Measurements from ENCODE around the gene TDRD9.
A peak's percentile ranks its signal among the peaks of the same experiment; 100 is the strongest.

The TDRD9 gene

DNA sequence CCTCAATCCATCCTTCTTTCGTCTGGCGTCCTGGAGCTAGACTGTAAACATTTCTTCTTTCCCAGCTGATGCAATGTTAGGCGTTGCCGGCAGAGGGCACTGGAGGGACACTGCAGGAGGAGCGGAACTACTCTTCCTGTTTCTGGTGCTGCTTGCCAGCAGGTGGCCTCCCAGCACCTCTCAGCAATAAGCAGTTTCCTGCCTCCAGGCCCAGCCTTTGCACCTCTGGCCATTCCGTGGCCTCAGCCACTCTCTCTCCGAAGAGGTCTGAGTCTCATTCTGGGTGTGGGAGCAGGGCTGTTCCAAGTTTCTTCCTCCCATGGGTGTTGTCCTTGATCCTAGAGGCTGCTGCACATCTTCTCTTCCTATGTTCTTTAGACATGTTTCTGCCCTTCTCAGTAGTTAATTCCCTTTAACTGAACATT, 149.8 kb downstream of the TDRD9 start:
- Histone ChIP-seq H3K27ac (ENCODE audit: low read depth, low read length, poor library complexity, severe bottlenecking) (no peak overlapping the region), H3K4me2 (ENCODE audit: low read length) (no peak overlapping the region), H3K27me3 (ENCODE audit: insufficient read depth, low read length) (peaks cover 4% of the 10 kb centered on the region; the same call in 1 of the 2 replicates), H3K9me3 (ENCODE audit: low read length) (peaks cover 7% of the 10 kb centered on the region), H3K9ac (ENCODE audit: low read length) (no peak overlapping the region), H3K4me3 (ENCODE audit: low read depth, low read length, poor library complexity, severe bottlenecking) (no peak overlapping the region), H3K4me1 (ENCODE audit: insufficient read depth, low read length, severe bottlenecking) (no peaks in the 10 kb centered on the region), H3F3A (ENCODE audit: insufficient read depth, low read length) (no peaks in the 10 kb centered on the region), H3K36me3 (ENCODE audit: insufficient read depth, low read length) (no peaks in the 10 kb centered on the region; the same call in 1 of the 2 replicates), H3K9me2 (ENCODE audit: low read depth, low read length) (no peaks in the 10 kb centered on the region), H4K20me1 (ENCODE audit: insufficient read depth, low read length) (no peaks in the 10 kb centered on the region), H3K79me2 (ENCODE audit: insufficient read depth, low read length) (no peaks in the 10 kb centered on the region), H2AFZ (ENCODE audit: low read length) (no peak overlapping the region)
- TF ChIP-seq EZH2 (IDR thresholded peaks at IDR 0.05; ENCODE audit: borderline replicate concordance, low read length): no peak
- TF ChIP-seq, protein P1, sequence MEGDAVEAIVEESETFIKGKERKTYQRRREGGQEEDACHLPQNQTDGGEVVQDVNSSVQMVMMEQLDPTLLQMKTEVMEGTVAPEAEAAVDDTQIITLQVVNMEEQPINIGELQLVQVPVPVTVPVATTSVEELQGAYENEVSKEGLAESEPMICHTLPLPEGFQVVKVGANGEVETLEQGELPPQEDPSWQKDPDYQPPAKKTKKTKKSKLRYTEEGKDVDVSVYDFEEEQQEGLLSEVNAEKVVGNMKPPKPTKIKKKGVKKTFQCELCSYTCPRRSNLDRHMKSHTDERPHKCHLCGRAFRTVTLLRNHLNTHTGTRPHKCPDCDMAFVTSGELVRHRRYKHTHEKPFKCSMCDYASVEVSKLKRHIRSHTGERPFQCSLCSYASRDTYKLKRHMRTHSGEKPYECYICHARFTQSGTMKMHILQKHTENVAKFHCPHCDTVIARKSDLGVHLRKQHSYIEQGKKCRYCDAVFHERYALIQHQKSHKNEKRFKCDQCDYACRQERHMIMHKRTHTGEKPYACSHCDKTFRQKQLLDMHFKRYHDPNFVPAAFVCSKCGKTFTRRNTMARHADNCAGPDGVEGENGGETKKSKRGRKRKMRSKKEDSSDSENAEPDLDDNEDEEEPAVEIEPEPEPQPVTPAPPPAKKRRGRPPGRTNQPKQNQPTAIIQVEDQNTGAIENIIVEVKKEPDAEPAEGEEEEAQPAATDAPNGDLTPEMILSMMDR (IDR thresholded peaks at IDR 0.05; ENCODE audit: low read length): peak; percentile 100

DNA sequence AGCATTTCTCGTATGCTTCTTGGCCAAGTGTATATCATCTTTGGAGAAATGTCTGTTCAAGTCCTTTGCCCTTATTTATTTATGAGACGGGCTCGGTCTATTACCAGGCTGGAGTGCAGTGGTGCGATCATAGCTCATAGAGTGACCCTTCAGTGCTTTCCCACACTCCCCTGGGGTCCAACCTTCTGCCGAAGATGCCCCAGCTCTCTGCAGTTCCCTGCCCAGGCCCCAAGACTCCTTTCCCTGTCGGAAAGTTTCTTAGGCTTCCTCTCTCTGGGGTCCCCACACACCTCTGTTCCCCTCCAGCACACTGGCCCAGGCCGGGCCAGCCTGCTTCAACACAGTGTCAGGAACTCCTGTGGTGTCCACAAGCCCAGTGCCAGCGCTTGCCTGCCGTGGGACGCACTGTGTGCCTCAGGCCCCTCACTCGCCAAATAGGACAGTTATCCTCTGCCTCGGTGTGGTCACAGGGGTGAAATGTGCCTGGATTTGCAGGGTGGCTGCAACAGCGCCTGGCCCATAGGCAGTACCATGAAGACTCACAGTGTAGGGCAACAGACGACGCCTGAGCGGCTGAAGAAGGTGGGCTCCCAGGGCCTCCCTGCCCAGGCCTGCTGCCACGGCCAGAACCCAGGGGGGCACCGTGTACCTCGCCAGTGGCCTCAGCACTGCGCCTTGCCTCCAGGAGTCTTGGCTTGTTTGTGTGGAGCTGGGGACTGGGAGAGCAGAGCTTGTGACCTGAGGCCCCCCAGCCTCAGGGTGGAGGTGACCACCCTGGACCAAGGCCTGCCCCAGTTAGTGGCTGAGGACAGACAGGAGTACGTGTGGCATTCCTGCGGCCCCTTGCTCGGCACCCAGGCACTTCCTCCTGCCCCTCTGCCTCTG, 152.4 kb downstream of the TDRD9 start:
- H3K9ac ChIP-seq (ENCODE audit: low read length): no peak overlapping the region
- H3K9me3 ChIP-seq (ENCODE audit: low read length): no peaks in the 10 kb centered on the region
- H3F3A ChIP-seq (ENCODE audit: insufficient read depth, low read length): no peaks in the 10 kb centered on the region
- no peak for TF ChIP-seq EZH2 (IDR thresholded peaks at IDR 0.05; ENCODE audit: borderline replicate concordance, low read length)
- TF ChIP-seq, protein P1 (IDR thresholded peaks at IDR 0.05; ENCODE audit: low read length): no peak
- no peaks in the 10 kb centered on the region for H3K27me3 ChIP-seq (ENCODE audit: insufficient read depth, low read length)
- H3K4me1 ChIP-seq (ENCODE audit: insufficient read depth, low read length, severe bottlenecking): no peaks in the 10 kb centered on the region
- no peak overlapping the region for H3K4me2 ChIP-seq (ENCODE audit: low read length)
- no peak overlapping the region for H3K27ac ChIP-seq (ENCODE audit: low read depth, low read length, poor library complexity, severe bottlenecking)
- H3K4me3 ChIP-seq (ENCODE audit: low read depth, low read length, poor library complexity, severe bottlenecking): no peak overlapping the region
- H3K79me2 ChIP-seq (ENCODE audit: insufficient read depth, low read length): no peaks in the 10 kb centered on the region
- H2AFZ ChIP-seq (ENCODE audit: low read length): no peak overlapping the region
- no peaks in the 10 kb centered on the region for H3K9me2 ChIP-seq (ENCODE audit: low read depth, low read length)
- H3K36me3 ChIP-seq (ENCODE audit: insufficient read depth, low read length): no peaks in the 10 kb centered on the region
- H4K20me1 ChIP-seq (ENCODE audit: insufficient read depth, low read length): no peaks in the 10 kb centered on the region

DNA sequence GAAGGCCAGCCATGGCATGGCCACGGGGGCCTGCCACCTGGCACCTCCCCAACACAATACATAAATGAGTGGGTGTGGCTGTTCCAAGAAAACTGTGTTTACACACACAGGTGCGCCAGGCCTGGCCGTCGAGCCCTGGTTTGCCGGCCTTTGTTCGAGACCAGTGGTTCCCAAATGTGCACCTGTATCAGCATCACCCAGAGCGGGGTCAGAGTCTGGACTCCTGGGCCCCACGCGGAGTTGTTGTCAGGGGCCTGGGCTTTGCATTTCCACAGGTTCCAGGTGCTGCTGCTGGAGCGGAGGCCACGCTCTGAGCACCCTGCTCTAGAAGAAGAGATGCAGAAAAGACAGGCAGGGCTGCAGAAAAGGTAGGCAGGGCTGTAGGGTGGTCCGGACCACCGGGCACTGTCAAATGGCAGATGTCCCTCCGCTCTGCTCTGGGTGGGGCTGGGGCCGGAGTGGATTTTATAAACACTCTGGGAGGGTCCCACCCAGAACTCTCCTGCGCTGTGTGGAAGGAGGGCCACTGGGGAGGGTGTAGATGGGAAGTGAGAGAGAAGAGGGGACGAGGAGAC, 153.1 kb downstream of the TDRD9 start:
- Histone ChIP-seq H4K20me1 (ENCODE audit: insufficient read depth, low read length) (no peaks in the 10 kb centered on the region), H3K4me2 (ENCODE audit: low read length) (no peak overlapping the region), H3K36me3 (ENCODE audit: insufficient read depth, low read length) (no peaks in the 10 kb centered on the region), H2AFZ (ENCODE audit: low read length) (no peak overlapping the region), H3K4me1 (ENCODE audit: insufficient read depth, low read length, severe bottlenecking) (no peaks in the 10 kb centered on the region), H3K27me3 (ENCODE audit: insufficient read depth, low read length) (no peaks in the 10 kb centered on the region), H3K9me2 (ENCODE audit: low read depth, low read length) (no peaks in the 10 kb centered on the region), H3F3A (ENCODE audit: insufficient read depth, low read length) (no peaks in the 10 kb centered on the region), H3K9me3 (ENCODE audit: low read length) (no peaks in the 10 kb centered on the region), H3K79me2 (ENCODE audit: insufficient read depth, low read length) (no peaks in the 10 kb centered on the region), H3K4me3 (ENCODE audit: low read depth, low read length, poor library complexity, severe bottlenecking) (no peak overlapping the region), H3K27ac (ENCODE audit: low read depth, low read length, poor library complexity, severe bottlenecking) (no peak overlapping the region), H3K9ac (ENCODE audit: low read length) (no peak overlapping the region)
- TF ChIP-seq EZH2 (IDR thresholded peaks at IDR 0.05; ENCODE audit: borderline replicate concordance, low read length): no peak
- TF ChIP-seq, protein P1 (IDR thresholded peaks at IDR 0.05; ENCODE audit: low read length): no peak
